HepG2 (cell line): ENCODE data around the gene B9D2. TPM values are rescaled to one million over a fixed set of nuclear protein-coding genes. Genes with fewer than 3 reads are reported as not detected.
A peak's percentile ranks its signal among the peaks of the same experiment; 100 is the strongest.

Experiments
- KLF6 ChIP-seq: IDR thresholded peaks from 2 replicates; pipeline ENCODE4 v1.8.0; 2016; ENCODE audit warnings: missing biosample characterization, missing genetic modification reagents
- MEIS2 ChIP-seq: sonication (generic); formaldehyde crosslinking; IDR thresholded peaks from 2 replicates; pipeline ENCODE4 v1.9.0; 2021; ENCODE audit warnings: mild to moderate bottlenecking, missing genetic modification reagents
- MTF2 ChIP-seq: sonication (generic); formaldehyde crosslinking; IDR thresholded peaks from 2 replicates; pipeline ENCODE4 v1.5.0; 2020; ENCODE audit warnings: missing genetic modification reagents, borderline replicate concordance
- SNAI1 ChIP-seq: sonication (generic); formaldehyde crosslinking; IDR thresholded peaks from 2 replicates; pipeline ENCODE4 v1.5.0; 2020; ENCODE audit warnings: mild to moderate bottlenecking, missing genetic modification reagents, borderline replicate concordance
- TAF15 ChIP-seq: fragments of 200-400 bp; formaldehyde crosslinking; IDR thresholded peaks from one replicate; pipeline ENCODE4 v1.6.1; 2018; ENCODE audit warnings: mild to moderate bottlenecking, low read depth, low read length; ENCODE audit not compliant: poor library complexity, severe bottlenecking
- TMF1 ChIP-seq: sonication (generic); formaldehyde crosslinking; IDR thresholded peaks from 2 replicates; pipeline ENCODE4 v1.8.1; 2022; ENCODE audit warnings: low read depth, missing genetic modification reagents
- ZFP36 ChIP-seq: fragments of 150-350 bp; IDR thresholded peaks from 2 replicates; pipeline ENCODE4 v1.6.1; 2018; ENCODE audit warnings: borderline replicate concordance, low read length, low read depth; ENCODE audit not compliant: partially characterized antibody
- ZNF143 ChIP-seq: sonication (generic); formaldehyde crosslinking; IDR thresholded peaks from 2 replicates; pipeline ENCODE4 v1.4.0; 2020; ENCODE audit warnings: missing genetic modification reagents
- ZNF318 ChIP-seq: sonication (generic); formaldehyde crosslinking; IDR thresholded peaks from 2 replicates; pipeline ENCODE4 v1.4.0; 2020; ENCODE audit warnings: mild to moderate bottlenecking, missing genetic modification reagents
- ZNF326 ChIP-seq: sonication (generic); formaldehyde crosslinking; IDR thresholded peaks from 2 replicates; pipeline ENCODE4 v1.4.0; 2020; ENCODE audit warnings: missing genetic modification reagents, borderline replicate concordance
- ZNF780A ChIP-seq: sonication (generic); formaldehyde crosslinking; IDR thresholded peaks from 2 replicates; pipeline ENCODE4 v1.8.0; 2022; ENCODE audit warnings: mild to moderate bottlenecking, missing genetic modification reagents, moderate library complexity
- ZNF891 ChIP-seq: sonication (generic); formaldehyde crosslinking; IDR thresholded peaks from 2 replicates; pipeline ENCODE4 v1.5.0; 2020; ENCODE audit warnings: mild to moderate bottlenecking, missing genetic modification reagents
- polyA plus RNA-seq, 8 experiments: library from polyadenylated mRNA; depleted of rRNA in 3 of 8; stranded (reverse) in 7 of 8; unstranded in 1 of 8; fragments of >200 nt; fragmentation: Illumina TruSeq in 4 of 8; extraction: Trizol in 4 of 8; gene quantifications; 2 replicates each; pipeline versions ENCODE4 v1.2.1 to v1.2.3, GENCODE V29; 2011 to 2016; ENCODE audit warnings: low read depth in 4 of 8, missing spikeins in 1 of 8, mixed read lengths in 1 of 8; ENCODE audit not compliant: insufficient read depth in 1 of 8
- total RNA-seq, 5 experiments: library from RNA; depleted of rRNA; stranded (reverse); fragments of >200 nt; fragmentation: Illumina TruSeq; extraction: Trizol; gene quantifications; 2 replicates each; pipeline ENCODE4 v1.2.3, GENCODE V29; 2016; ENCODE audit warnings: low read depth in 1 of 5
- TF ChIP-seq, protein P1 (sequence below): IDR thresholded peaks from 2 replicates; pipeline ENCODE4 v1.6.1; 2012; ENCODE audit warnings: low read length, improper control_type of control experiment
- TF ChIP-seq, protein P2 (sequence below): sonication (generic); formaldehyde crosslinking; IDR thresholded peaks from 2 replicates; pipeline ENCODE4 v1.4.0; 2020; ENCODE audit warnings: mild to moderate bottlenecking, low read depth, missing genetic modification reagents

B9D2 gene
- total and polyA plus RNA-seq, 2 of the 13 experiments (the other 11 are each of a cell fraction or from before 2014, with no cell fraction given), result 3.1 to 4.4 TPM

DNA sequence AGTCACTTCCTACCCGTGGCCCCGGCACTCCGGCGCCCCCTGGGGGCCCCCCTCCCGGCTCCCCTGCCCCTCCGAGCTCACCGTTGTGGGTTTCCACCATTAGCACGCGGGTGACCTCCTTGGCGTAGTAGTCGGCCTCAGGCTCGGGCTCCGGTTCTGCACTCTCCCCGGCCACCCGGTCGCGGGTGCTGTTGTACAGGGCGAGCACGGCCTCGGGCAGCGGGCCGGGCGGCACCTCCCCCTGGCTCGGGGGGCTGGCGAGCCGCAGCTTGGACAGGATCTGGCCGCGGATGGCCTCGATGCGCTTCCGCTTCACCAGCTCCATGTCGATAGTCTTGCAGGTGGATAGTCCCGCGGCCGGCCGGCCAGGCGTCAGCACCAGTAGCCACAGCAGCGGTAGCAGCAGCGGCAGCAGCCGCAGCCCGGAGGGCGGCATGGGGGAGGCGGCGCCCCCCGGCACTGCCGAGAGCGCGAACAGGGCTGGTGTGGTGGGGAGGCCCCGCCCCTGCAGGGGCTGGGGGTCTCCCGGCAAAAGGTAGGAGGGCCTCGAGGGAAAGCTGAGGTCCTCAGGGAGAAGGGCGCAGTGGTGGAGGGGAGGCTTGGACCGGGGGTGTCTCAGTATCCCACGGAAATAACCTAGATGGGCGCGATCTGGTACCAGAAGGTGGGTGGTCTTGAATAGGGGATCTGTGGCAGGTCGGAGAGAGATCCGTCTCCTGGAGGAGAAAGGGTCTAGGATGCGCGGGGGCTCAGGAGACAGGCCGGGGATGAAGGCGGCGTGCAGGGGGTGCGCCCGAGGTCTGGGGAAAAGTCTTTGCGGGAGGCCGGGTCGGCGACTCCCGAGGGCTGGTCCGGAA, 11.1 kb downstream of the B9D2 start (continued):
- TF ChIP-seq, protein P1, sequence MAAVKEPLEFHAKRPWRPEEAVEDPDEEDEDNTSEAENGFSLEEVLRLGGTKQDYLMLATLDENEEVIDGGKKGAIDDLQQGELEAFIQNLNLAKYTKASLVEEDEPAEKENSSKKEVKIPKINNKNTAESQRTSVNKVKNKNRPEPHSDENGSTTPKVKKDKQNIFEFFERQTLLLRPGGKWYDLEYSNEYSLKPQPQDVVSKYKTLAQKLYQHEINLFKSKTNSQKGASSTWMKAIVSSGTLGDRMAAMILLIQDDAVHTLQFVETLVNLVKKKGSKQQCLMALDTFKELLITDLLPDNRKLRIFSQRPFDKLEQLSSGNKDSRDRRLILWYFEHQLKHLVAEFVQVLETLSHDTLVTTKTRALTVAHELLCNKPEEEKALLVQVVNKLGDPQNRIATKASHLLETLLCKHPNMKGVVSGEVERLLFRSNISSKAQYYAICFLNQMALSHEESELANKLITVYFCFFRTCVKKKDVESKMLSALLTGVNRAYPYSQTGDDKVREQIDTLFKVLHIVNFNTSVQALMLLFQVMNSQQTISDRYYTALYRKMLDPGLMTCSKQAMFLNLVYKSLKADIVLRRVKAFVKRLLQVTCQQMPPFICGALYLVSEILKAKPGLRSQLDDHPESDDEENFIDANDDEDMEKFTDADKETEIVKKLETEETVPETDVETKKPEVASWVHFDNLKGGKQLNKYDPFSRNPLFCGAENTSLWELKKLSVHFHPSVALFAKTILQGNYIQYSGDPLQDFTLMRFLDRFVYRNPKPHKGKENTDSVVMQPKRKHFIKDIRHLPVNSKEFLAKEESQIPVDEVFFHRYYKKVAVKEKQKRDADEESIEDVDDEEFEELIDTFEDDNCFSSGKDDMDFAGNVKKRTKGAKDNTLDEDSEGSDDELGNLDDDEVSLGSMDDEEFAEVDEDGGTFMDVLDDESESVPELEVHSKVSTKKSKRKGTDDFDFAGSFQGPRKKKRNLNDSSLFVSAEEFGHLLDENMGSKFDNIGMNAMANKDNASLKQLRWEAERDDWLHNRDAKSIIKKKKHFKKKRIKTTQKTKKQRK, result no peak
- TF ChIP-seq ZNF780A (CRISPR knock-in tag) (no peak; the same call in 1 of the 2 replicates), TAF15 (no peak), MEIS2 (no peak), ZNF891 (CRISPR knock-in tag) (no peak; the same call in 1 of the 2 replicates), ZFP36 (peak; percentile 89), MTF2 (CRISPR knock-in tag) (0 out of 2 replicates have a peak, but pooled peaks have one; percentile 21), TMF1 (CRISPR knock-in tag) (no peak), KLF6 (no peak), ZNF318 (CRISPR knock-in tag) (no peak), ZNF326 (no peak), ZNF143 (CRISPR knock-in tag) (no peak), SNAI1 (no peak)
- TF ChIP-seq, protein P2, sequence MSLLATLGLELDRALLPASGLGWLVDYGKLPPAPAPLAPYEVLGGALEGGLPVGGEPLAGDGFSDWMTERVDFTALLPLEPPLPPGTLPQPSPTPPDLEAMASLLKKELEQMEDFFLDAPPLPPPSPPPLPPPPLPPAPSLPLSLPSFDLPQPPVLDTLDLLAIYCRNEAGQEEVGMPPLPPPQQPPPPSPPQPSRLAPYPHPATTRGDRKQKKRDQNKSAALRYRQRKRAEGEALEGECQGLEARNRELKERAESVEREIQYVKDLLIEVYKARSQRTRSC (CRISPR knock-in tag), result no peak
